DOHH2 (cell line): Measurements from ENCODE around the gene PTEN.

Source experiments
- CTCF ChIP-seq: fragments of 200-600 bp; sonication (generic); IDR thresholded peaks from one replicate; pipeline ENCODE4 v1.5.1; 2014; ENCODE audit warnings: antibody characterized with exemption, mild to moderate bottlenecking, low read depth, low read length; ENCODE audit not compliant: poor library complexity, severe bottlenecking
- EZH2phosphoT487 ChIP-seq: fragments of 200-600 bp; sonication (generic); IDR thresholded peaks from 2 replicates; pipeline ENCODE4 v1.6.1; 2017; ENCODE audit warnings: borderline replicate concordance, mild to moderate bottlenecking, antibody characterized with exemption, low read length, moderate library complexity, mixed read lengths

- TF ChIP-seq CTCF: no peak
- no peak for TF ChIP-seq EZH2phosphoT487
Measured at GRCh38 chr10:87844837-87845623, 18.4 kb upstream of the PTEN start.
